SKM-1 (cell line): Measurements from ENCODE around the gene ATXN1.

Source experiments
- DNase-seq: peaks from one replicate; lab custom pipeline; 2025; ENCODE audit not compliant: unreplicated experiment; lab: John Stamatoyannopoulos, UW

ATXN1 gene

DNA sequence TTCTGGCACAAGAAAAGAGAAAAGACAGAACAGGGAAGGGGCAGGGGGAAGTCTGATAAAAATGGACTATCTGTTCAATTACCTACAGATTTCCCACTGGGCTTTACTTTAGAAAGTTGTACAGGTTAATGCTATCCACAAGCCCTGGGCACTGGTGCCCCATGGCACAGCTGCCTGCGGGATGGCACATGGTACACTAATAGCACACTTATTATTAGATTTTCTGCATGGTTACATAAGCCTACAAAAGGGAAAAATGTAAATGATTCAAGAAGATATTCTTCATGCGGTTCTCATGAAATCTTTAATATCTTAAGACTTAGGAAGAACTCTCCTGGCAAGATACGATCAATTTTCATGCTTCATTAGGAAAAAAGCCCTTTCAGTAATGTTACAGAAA is 385.4 kb downstream of the ATXN1 start:
- DNase-seq = no peak

GRCh38 chr6:16375206-16375605 is 386.1 kb downstream of the ATXN1 start:
- no peak for DNase-seq

- no peak for DNase-seq
These were observed 386.6 kb downstream of the ATXN1 start for GRCh38 chr6:16374461-16375200.

- no peak for DNase-seq
These were observed 387.2 kb downstream of the ATXN1 start for GRCh38 chr6:16374016-16374415.

GRCh38 chr6:16372029-16372776 is 389.1 kb downstream of the ATXN1 start:
- no peak for DNase-seq

GRCh38 chr6:16371401-16371800 is 389.9 kb downstream of the ATXN1 start:
- DNase-seq = no peak

GRCh38 chr6:16370943-16371342 is 390.3 kb downstream of the ATXN1 start:
- DNase-seq = no peak

DNA sequence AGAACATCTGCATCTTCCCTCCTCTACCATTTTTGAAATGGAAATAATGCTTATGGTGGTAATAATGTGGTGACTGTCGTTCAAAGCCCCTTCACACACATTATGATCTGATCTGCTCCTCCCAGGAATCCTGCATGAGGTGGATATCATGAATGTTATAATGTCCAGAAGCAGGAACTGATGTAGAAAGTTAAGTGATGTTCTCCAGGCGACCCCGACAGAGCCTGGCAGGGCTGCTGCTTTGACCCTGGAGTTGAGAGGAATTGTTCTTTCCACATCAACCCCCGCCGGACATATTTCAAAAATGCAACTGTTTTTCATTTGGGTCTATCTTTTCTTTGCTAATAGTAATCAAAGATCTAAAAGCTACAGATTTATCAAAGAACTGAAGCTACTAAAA is 391.3 kb downstream of the ATXN1 start:
- no peak for DNase-seq

DNA sequence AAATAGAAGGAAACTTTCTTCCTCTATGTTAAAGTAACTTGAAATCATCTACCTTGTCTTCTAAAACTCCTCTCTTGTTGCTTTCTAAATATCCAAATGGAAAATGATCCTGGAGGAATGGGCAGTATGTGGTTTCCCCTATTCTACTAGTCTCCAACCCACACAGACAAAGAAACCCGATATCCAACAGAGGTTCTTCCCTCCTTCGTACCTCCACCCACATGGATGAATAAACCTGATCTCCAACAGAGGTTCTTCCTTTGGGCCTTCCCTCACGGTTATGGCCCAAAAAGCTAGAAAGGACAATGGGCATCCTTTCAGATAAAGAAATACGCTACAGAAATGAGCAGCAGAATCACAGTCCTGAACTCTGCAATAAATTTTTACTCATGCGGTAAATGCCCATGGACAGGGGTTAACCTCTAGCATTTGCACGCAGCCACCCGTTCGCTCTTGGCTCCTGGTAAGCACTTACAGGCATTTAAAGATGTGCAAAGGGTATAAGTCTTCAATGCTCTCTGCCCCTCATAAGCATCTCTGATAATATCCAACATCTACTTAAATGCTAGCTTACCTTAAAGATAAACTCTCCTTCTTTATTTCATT is 392.0 kb downstream of the ATXN1 start:
- no peak for DNase-seq

- no peak for DNase-seq
These were observed 393.7 kb downstream of the ATXN1 start for GRCh38 chr6:16367571-16367970.

DNA sequence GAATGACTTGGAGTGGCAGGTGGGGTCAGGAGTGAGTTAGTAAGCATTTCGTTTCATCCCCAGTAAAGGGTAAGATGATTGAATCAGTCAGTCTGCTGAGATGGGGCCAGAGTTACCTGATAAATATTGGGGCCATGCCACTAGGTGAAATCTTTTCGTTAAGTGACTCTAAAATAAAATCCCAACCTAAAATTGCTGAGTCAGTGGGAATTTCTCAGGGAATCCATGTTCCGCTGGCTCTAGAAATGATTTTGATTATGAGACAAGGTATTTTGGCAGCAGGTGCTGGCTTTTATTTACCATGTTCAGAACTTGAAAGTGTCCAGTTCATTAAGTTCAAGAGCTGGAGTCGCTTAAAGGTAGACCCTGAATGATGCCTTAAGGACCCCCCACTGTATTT is 397.5 kb downstream of the ATXN1 start:
- no peak for DNase-seq

DNA sequence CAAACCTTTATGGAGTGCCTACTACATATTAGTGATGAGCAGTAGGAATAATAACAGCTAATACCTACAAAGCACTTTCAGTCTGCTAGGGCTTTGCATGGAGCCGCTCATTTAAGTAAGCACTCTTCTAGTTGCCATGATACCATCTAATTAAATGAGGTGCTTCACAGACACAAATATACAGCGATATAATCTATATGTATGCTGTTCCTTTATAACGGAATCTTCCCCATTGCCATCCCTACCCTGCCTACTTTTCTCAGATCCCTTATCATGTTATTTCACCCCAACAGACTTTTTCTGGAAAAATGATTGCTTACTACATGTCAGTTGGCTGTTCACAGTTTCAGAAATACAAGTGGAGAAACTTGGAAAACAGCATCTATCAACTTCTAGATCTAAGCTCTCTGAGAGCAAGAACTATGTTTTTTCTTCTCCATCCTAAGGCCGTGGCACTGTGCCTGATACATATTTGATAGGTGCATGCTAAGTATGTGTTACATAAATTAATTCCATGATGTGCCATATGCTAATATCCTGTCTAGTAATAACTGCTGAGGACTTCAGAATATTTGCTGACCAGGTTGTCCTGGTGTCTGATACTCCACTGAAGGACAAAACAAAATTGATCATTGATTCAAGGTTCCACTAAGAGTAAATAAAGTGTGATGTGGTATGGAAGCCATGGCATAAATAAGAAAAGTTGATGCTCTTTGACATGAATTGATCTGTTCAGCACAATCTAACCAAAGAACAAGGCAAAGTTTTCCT is 398.3 kb downstream of the ATXN1 start:
- no peak for DNase-seq

GRCh38 chr6:16362296-16362695 is 399.0 kb downstream of the ATXN1 start:
- DNase-seq = no peak

- DNase-seq = no peak
These were observed 399.4 kb downstream of the ATXN1 start for GRCh38 chr6:16361861-16362260.

DNA sequence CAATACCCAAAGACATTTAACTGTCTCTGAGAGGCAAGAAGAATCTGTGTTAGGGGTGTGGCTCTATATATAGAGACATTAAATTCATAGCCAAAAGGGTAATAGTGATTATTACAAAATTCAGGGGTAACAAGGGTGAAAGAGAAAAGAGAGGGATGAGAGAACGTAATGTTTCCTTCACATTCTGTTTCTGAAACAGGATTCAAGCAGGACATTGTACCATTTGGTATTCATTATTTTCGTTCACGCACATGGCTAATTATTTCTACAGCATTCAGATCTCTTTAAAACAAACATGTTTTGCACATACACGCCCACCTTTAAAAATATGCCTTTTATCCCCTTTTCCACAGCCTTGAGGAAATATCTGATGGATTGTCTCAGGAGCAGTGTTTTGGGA is 400.1 kb downstream of the ATXN1 start:
- no peak for DNase-seq

DNA sequence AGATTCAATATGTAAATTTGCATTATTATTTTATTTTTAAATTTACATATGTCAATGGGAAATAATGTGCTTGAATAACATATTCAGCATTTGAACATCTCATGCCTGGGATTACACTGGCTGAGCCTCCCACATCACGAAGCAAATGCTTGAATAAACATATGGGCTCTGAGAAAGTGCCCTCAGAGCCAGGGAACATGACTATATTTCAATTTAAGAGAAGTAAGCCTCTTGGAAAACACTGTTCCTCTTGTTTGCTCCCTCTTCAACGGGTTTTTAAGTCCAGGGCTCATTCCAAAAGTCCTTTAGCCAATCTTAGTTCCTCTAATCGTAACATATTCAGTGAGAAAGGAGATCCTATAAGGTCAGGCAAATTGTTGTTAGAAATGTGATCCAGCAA is 400.9 kb downstream of the ATXN1 start:
- no peak for DNase-seq

- DNase-seq = no peak
These were observed 401.7 kb downstream of the ATXN1 start for GRCh38 chr6:16359563-16359962.

DNA sequence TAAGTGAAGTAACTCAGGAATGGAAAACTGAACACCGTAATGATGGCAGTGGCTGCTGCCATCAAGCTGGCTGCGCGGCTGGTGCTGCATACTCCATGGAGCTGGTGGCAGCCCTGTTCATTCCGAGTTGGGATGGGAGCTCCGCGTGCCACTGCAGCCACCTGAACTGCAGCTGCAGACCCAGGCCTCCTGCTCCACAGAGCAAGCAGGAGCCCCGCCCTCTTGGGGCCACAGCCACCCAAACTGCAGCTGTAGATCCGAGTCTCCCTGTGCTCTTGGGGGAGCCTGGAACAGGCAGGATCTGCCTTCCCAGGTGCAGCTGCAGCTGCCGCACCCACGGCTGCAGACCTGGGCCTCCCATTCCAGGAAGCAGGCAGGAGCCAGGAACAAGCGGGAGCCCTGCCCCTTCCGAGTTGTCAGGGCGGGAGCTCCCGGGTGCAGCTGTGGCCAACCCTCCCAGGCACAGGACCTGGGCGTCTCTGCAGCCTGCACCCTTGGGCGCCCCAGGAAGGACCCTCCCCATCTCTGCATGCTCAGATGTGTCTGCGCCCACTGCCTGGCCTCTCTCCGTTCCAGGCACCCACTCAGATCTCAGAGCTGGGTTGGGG is 402.6 kb downstream of the ATXN1 start:
- DNase-seq = no peak

DNA sequence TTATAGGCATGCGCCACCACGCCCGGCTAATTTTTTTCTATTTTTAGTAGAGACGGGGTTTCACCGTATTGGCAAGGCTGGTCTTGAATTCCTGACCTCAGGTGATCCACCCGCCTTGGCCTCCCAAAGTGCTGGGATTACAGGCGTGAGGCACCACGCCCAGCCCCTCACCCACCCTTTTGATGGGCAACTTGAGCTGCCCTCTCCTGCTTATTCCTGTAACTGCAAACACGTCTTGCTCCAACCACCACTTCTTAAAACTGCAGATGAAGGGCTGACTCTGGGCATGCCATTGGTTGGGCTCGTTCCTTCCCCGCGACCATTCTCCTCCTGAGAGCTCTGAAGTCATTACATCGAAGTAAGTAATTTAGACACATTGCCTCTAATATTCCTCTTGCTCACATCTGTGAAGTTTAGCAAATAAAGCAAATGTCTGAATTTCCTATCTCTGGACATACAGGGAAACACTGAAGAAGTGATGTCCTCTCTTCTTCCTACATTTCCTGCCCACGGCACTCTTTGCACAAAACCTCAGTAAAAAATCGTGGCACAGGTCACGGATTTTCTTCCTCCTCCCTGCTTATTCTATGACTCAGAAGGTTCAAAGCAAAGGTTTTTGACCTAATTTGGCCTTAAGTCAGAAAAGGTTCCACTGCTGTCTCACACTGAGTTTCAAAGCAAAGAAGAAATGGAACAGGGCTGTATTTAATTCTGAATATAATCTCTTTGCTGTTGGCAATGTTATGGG is 405.4 kb downstream of the ATXN1 start:
- DNase-seq = no peak

GRCh38 chr6:16355238-16355637 is 406.0 kb downstream of the ATXN1 start:
- DNase-seq = no peak
